H9 (cell line): ENCODE results near the gene NEUROG1. TPM values are rescaled to one million over a fixed set of nuclear protein-coding genes. Genes with fewer than 3 reads are reported as not detected.

Source experiments
- DNase-seq: peaks from one replicate; pipeline ENCODE4 v3.0.0-alpha.2; 2017
- H2AFZ ChIP-seq: one replicate; pipeline ENCODE4 v1.6.1; 2013; ENCODE audit warnings: mild to moderate bottlenecking, low read length, control low read depth, moderate library complexity
- H2AK5ac ChIP-seq: 2 replicates; pipeline ENCODE4 v1.6.1; 2013; ENCODE audit warnings: low read length, control low read depth, mixed read lengths; ENCODE audit not compliant: insufficient read length
- H2BK120ac ChIP-seq: one replicate; pipeline ENCODE4 v1.6.1; 2013; ENCODE audit warnings: low read depth, mild to moderate bottlenecking, low read length, control low read depth, inconsistent platforms; ENCODE audit not compliant: poor library complexity, severe bottlenecking
- H2BK12ac ChIP-seq: 2 replicates; pipeline ENCODE4 v1.6.1; 2013; ENCODE audit warnings: low read length, control low read depth, mixed read lengths, low read depth; ENCODE audit not compliant: insufficient read length
- H2BK15ac ChIP-seq: 2 replicates; pipeline ENCODE4 v1.6.1; 2013; ENCODE audit warnings: low read depth, low read length, control low read depth
- H2BK20ac ChIP-seq: one replicate; pipeline ENCODE4 v1.6.1; 2013; ENCODE audit warnings: low read depth, mild to moderate bottlenecking, low read length, control low read depth, inconsistent platforms; ENCODE audit not compliant: poor library complexity, severe bottlenecking
- H2BK5ac ChIP-seq: 2 replicates; pipeline ENCODE4 v1.6.1; 2013; ENCODE audit warnings: low read length, control low read depth, mixed read lengths; ENCODE audit not compliant: insufficient read length
- H3K14ac ChIP-seq: 2 replicates; pipeline ENCODE4 v1.6.1; 2013; ENCODE audit warnings: low read length, control low read depth; ENCODE audit not compliant: insufficient read depth
- H3K18ac ChIP-seq: 2 replicates; pipeline ENCODE4 v1.6.1; 2013; ENCODE audit warnings: low read depth, mild to moderate bottlenecking, mixed read lengths, low read length, control low read depth; ENCODE audit not compliant: insufficient read length
- H3K23ac ChIP-seq: 2 replicates; pipeline ENCODE4 v1.6.1; 2013; ENCODE audit warnings: low read length, control low read depth, mixed read lengths, low read depth; ENCODE audit not compliant: insufficient read length
- H3K23me2 ChIP-seq: 2 replicates; pipeline ENCODE4 v1.6.1; 2013; ENCODE audit warnings: low read depth, mild to moderate bottlenecking, mixed read lengths, low read length, control low read depth; ENCODE audit not compliant: insufficient read length, poor library complexity, severe bottlenecking
- H3K27ac ChIP-seq: 2 replicates; pipeline ENCODE4 v1.5.1; 2013; ENCODE audit warnings: low read length, control low read depth, mixed read lengths, low read depth; ENCODE audit not compliant: insufficient read length
- H3K27me3 ChIP-seq: 2 replicates; pipeline ENCODE4 v1.6.1; 2013; ENCODE audit warnings: low read length, control low read depth, inconsistent platforms; ENCODE audit not compliant: insufficient read depth
- H3K4ac ChIP-seq: 2 replicates; pipeline ENCODE4 v1.6.1; 2013; ENCODE audit warnings: low read depth, mild to moderate bottlenecking, control low read depth, inconsistent platforms, low read length, moderate library complexity
- H3K4me1 ChIP-seq: 2 replicates; pipeline ENCODE4 v1.6.1; 2013; ENCODE audit warnings: low read length, control low read depth, inconsistent platforms; ENCODE audit not compliant: insufficient read depth
- H3K4me2 ChIP-seq: 2 replicates; pipeline ENCODE4 v1.6.1; 2013; ENCODE audit warnings: low read length, control low read depth, mixed read lengths; ENCODE audit not compliant: insufficient read length, insufficient read depth
- H3K56ac ChIP-seq: 2 replicates; pipeline ENCODE4 v1.6.1; 2013; ENCODE audit warnings: low read depth, mild to moderate bottlenecking, mixed read lengths, low read length, control low read depth; ENCODE audit not compliant: insufficient read length
- H3K79me1 ChIP-seq: 2 replicates; pipeline ENCODE4 v1.6.1; 2013; ENCODE audit warnings: low read depth, mild to moderate bottlenecking, moderate library complexity, low read length, control low read depth, inconsistent platforms; ENCODE audit not compliant: insufficient read depth, poor library complexity, severe bottlenecking
- H3K79me2 ChIP-seq: 2 replicates; pipeline ENCODE4 v1.6.1; 2013; ENCODE audit warnings: low read length, control low read depth, inconsistent platforms; ENCODE audit not compliant: insufficient read depth
- H3K9ac ChIP-seq: 2 replicates; pipeline ENCODE4 v1.6.1; 2013; ENCODE audit warnings: low read length, control low read depth, mixed read lengths; ENCODE audit not compliant: insufficient read length; ENCODE audit errors: extremely low read depth
- H3K9me3 ChIP-seq: one replicate; pipeline ENCODE4 v1.6.1; 2013; ENCODE audit warnings: low read depth, low read length, inconsistent platforms; ENCODE audit not compliant: control insufficient read depth
- H3T11ph ChIP-seq: one replicate; pipeline ENCODE4 v1.6.1; 2013; ENCODE audit warnings: mild to moderate bottlenecking, low read length, control low read depth, inconsistent platforms
- H4K20me1 ChIP-seq: one replicate; pipeline ENCODE4 v1.6.1; 2013; ENCODE audit not compliant: control insufficient read depth, insufficient read length, insufficient read depth
- H4K5ac ChIP-seq: 2 replicates; pipeline ENCODE4 v1.6.1; 2013; ENCODE audit warnings: low read depth, mild to moderate bottlenecking, mixed read lengths, low read length, control low read depth; ENCODE audit not compliant: insufficient read length
- H4K8ac ChIP-seq: replicated peaks from 2 replicates; pipeline ENCODE4 v1.6.1; 2013; ENCODE audit warnings: low read length, control low read depth, mixed read lengths, low read depth; ENCODE audit not compliant: insufficient read length
- H4K91ac ChIP-seq: 2 replicates; pipeline ENCODE4 v1.6.1; 2013; ENCODE audit warnings: low read depth, mild to moderate bottlenecking, moderate library complexity, mixed read lengths, low read length, control low read depth; ENCODE audit not compliant: insufficient read length
- H3K27ac Mint-ChIP-seq, 3 experiments: 2 replicates in 2 of 3; 3 replicates in 1 of 3; pipeline ENCODE4 v1.8.0; 2020 to 2021; ENCODE audit warnings: mixed read lengths in 3 of 3, mild to moderate bottlenecking in 1 of 3, moderate library complexity in 1 of 3
- H3K27me3 Mint-ChIP-seq: 2 replicates; pipeline ENCODE4 v1.8.0; 2021; ENCODE audit warnings: low read depth, mild to moderate bottlenecking, moderate library complexity, mixed read lengths
- H3K36me3 Mint-ChIP-seq, 3 experiments: 2 replicates in 2 of 3; 3 replicates in 1 of 3; pipeline ENCODE4 v1.8.0; 2020 to 2021; ENCODE audit warnings: low read depth in 3 of 3, mixed read lengths in 3 of 3; ENCODE audit not compliant: insufficient read depth in 1 of 3
- H3K4me1 Mint-ChIP-seq, 2 experiments: 2 replicates each; pipeline ENCODE4 v1.8.0; 2020; ENCODE audit warnings: mixed read lengths in 2 of 2
- H3K4me3 Mint-ChIP-seq, 2 experiments: 2 replicates in 1 of 2; 3 replicates in 1 of 2; pipeline ENCODE4 v1.8.0; 2020 to 2021; ENCODE audit warnings: mild to moderate bottlenecking in 2 of 2, mixed read lengths in 2 of 2, moderate library complexity in 1 of 2
- H3K9me3 Mint-ChIP-seq, 2 experiments: 2 replicates in 1 of 2; 3 replicates in 1 of 2; pipeline ENCODE4 v1.8.0; 2020; ENCODE audit warnings: mild to moderate bottlenecking in 2 of 2, mixed read lengths in 2 of 2, moderate library complexity in 1 of 2
- CTCF ChIP-seq: fragments of 200-600 bp; sonication (generic); conservative IDR thresholded peaks from 3 replicates; pipeline ENCODE4 v1.8.0; 2021; ENCODE audit warnings: antibody characterized with exemption, mild to moderate bottlenecking
- WGBS: extraction: QIAGEN DNeasy Blood & Tissue Kit; methylation state at CpG from one replicate; pipeline ENCODE4 v1.1.7; 2013; ENCODE audit warnings: missing lambda C conversion rate, low lambda C conversion rate, mixed read lengths; ENCODE audit not compliant: insufficient read length; ENCODE audit errors: extremely low coverage; 5-methylcytosine and 5-hydroxymethylcytosine counted together
- total RNA-seq: library from RNA; stranded (reverse); gene quantifications from 2 replicates; pipeline ENCODE4 v1.2.1, GENCODE V29; 2021

Gene NEUROG1
- total RNA-seq, 1 experiment from 2014 or later, result not detected

DNA sequence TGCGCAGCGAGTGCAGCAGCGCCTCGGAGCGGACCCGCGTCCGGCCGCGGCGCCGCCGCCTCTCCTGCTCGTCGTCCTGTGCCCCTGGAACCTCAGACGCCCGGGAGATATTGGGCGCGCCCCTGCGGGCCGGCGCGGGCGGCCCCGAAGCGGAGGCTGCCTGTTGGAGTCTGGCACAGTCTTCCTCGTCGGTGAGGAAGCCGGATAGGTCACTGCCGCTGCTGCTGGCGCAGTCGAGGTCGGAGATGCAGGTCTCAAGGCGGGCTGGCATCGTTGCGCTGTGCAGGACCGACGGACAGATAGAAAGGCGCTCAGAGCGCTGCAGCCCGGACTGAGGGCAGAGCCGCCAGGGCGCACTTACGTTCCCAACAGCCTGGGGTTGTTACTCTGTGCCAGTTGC lies 344 bp downstream of the NEUROG1 start:
- no peak overlapping the region for H2BK5ac ChIP-seq
- no peak overlapping the region for H2BK120ac ChIP-seq
- H2BK20ac ChIP-seq, result no peak overlapping the region
- H4K20me1 ChIP-seq, result no peaks in the 10 kb centered on the region
- peak overlapping the region; percentile 61 for H3K4me2 ChIP-seq
- TF ChIP-seq CTCF, result no peak
- peak; percentile 65 for DNase-seq
- H3K4me3 Mint-ChIP-seq, result peak overlapping the region in 1 of 2 experiments; percentile 61; a peak in 3 of 5 replicates
- H4K91ac ChIP-seq, result no peak overlapping the region
- no peak overlapping the region for H3K56ac ChIP-seq
- H2BK12ac ChIP-seq, result no peak overlapping the region
- no CpG with 5 or more reads among the region's 44 CpGs for WGBS
- H2AFZ ChIP-seq, result no peak overlapping the region
- peaks cover 13% of the 10 kb centered on the region for H3K23me2 ChIP-seq
- H4K8ac ChIP-seq, result no peak overlapping the region
- H3K27me3 ChIP-seq, result peaks cover 93% of the 10 kb centered on the region
- no peaks in the 10 kb centered on the region for H3K79me2 ChIP-seq
- H3K23ac ChIP-seq, result no peak overlapping the region
- no peak overlapping the region for H2AK5ac ChIP-seq
- peak overlapping the region; percentile 43; the same call in 1 of the 2 replicates for H3K14ac ChIP-seq
- H3K4me1 Mint-ChIP-seq, result peaks cover 11 to 27% of the 10 kb centered on the region in 2 experiments
- H3K9me3 ChIP-seq, result peaks cover 7% of the 10 kb centered on the region
- no peak overlapping the region for H3K27ac ChIP-seq
- no peak overlapping the region for H3K4ac ChIP-seq
- no peak overlapping the region for H3K27ac Mint-ChIP-seq
- peaks cover 0 to 1% (median 0%) of the 10 kb centered on the region in 3 experiments; a peak in 3 of 7 replicates for H3K36me3 Mint-ChIP-seq
- H3K9ac ChIP-seq, result no peak overlapping the region
- H2BK15ac ChIP-seq, result no peak overlapping the region
- peaks cover 100% of the 10 kb centered on the region for H3K27me3 Mint-ChIP-seq
- H3T11ph ChIP-seq, result no peak overlapping the region
- peaks cover 16 to 19% of the 10 kb centered on the region in 2 experiments for H3K9me3 Mint-ChIP-seq
- H3K18ac ChIP-seq, result no peak overlapping the region
- no peak overlapping the region for H4K5ac ChIP-seq
- H3K4me1 ChIP-seq, result peaks cover 2% of the 10 kb centered on the region; the same call in 1 of the 2 replicates
- H3K79me1 ChIP-seq, result no peaks in the 10 kb centered on the region
